Prostate gland (tissue), 2 donors: ENCODE data around the gene RFTN2.
"Not testable (repeated sequence)": the region's sequence is repeated elsewhere in the genome, so short reads cannot be mapped to it uniquely, and the experiment has no call there.

ENCODE experiments used
- CTCF ChIP-seq, 4 experiments: fragments of 200-600 bp in 2 of 4; fragments of 450-650 bp in 2 of 4; sonication (generic) in 2 of 4; IDR thresholded peaks; 1 replicate in 3 of 4; 2 replicates in 1 of 4; pipeline ENCODE4 v1.5.1; 2016 to 2019; ENCODE audit warnings: antibody characterized with exemption in 4 of 4, mild to moderate bottlenecking in 2 of 4, moderate library complexity in 2 of 4
- POLR2A ChIP-seq: fragments of 450-650 bp; IDR thresholded peaks from one replicate; pipeline ENCODE4 v1.6.1; 2016; ENCODE audit warnings: antibody characterized with exemption, mild to moderate bottlenecking
- POLR2AphosphoS5 ChIP-seq: sonication (generic); formaldehyde crosslinking; IDR thresholded peaks from one replicate; pipeline ENCODE4 v1.6.1; 2017; ENCODE audit warnings: antibody characterized with exemption

DNA sequence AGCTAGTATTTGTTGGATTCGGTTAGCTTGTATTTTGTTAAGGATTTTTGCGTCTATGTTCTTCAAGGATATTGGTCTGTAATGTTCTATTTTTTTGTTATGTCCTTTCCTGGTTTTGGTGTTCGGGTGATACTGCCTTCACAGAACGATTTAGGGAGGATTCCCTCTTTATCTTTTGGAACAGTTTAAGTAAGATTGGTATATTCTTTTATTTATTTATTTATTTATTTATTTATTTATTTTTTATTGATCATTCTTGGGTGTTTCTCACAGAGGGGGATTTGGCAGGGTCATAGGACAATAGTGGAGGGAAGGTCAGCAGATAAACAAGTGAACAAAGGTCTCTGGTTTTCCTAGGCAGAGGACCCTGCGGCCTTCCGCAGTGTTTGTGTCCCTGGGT is 19.8 kb upstream of the RFTN2 start:
- TF ChIP-seq POLR2A; CTCF (IDR thresholded peaks at IDR 0.05); POLR2AphosphoS5: not testable (repeated sequence)
